ENCODE data around the gene CACNG1.

The CACNG1 gene

GRCh38 chr17:67025216-67025792 lies 19.1 kb upstream of the CACNG1 start:
- TF ChIP-seq, protein P1, sequence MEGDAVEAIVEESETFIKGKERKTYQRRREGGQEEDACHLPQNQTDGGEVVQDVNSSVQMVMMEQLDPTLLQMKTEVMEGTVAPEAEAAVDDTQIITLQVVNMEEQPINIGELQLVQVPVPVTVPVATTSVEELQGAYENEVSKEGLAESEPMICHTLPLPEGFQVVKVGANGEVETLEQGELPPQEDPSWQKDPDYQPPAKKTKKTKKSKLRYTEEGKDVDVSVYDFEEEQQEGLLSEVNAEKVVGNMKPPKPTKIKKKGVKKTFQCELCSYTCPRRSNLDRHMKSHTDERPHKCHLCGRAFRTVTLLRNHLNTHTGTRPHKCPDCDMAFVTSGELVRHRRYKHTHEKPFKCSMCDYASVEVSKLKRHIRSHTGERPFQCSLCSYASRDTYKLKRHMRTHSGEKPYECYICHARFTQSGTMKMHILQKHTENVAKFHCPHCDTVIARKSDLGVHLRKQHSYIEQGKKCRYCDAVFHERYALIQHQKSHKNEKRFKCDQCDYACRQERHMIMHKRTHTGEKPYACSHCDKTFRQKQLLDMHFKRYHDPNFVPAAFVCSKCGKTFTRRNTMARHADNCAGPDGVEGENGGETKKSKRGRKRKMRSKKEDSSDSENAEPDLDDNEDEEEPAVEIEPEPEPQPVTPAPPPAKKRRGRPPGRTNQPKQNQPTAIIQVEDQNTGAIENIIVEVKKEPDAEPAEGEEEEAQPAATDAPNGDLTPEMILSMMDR (IDR thresholded peaks at IDR 0.05; ENCODE audit: low read depth, low read length), result no peak
- DNase-seq (ENCODE audit: extremely low read depth, low read depth), result no peak

DNA sequence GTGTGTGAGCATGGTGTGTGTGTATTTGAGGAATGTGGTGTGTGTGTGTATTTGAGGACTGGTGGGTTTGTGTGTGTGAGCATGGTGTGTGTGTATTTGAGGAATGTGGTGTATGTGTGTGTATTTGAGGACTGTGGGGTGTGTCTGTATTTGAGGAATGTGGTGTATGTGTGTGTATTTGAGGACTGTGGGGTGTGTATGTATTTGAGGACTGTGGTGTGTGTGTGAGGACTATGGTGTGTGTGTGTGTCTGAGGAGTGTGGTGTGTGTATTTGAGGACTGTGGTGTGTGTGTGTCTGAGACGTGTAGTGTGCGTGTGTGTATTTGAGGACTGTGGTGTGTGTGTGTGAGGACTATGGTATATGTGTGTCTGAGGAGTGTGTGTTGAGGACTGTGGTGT lies 18.0 kb upstream of the CACNG1 start:
- no peak for DNase-seq (ENCODE audit: extremely low read depth, low read depth)
- TF ChIP-seq, protein P1 (IDR thresholded peaks at IDR 0.05; ENCODE audit: low read depth, low read length), result no peak

GRCh38 chr17:67027031-67027628 lies 17.2 kb upstream of the CACNG1 start:
- DNase-seq (ENCODE audit: extremely low read depth, low read depth), result no peak
- TF ChIP-seq, protein P1 (IDR thresholded peaks at IDR 0.05; ENCODE audit: low read depth, low read length), result no peak

DNA sequence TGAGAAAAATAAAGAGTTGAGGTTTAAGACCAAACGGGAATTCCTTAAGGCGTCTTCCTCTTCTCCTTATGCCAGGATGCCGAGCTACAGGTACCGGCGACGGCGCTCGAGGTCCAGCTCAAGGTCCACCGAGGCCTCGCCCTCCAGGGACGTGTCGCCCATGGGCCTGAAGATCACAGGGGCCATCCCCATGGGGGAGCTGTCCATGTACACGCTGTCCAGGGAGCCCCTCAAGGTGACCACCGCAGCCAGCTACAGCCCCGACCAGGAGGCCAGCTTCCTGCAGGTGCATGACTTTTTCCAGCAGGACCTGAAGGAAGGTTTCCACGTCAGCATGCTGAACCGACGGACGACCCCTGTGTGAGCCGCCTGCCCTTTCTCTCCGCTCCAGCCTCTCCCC lies 13.7 kb upstream of the CACNG1 start:
- DNase-seq (ENCODE audit: extremely low read depth, low read depth), result no peak
- TF ChIP-seq, protein P1 (IDR thresholded peaks at IDR 0.05; ENCODE audit: low read depth, low read length), result no peak

- TF ChIP-seq, protein P1 (IDR thresholded peaks at IDR 0.05; ENCODE audit: low read depth, low read length), result no peak
- DNase-seq (ENCODE audit: extremely low read depth, low read depth), result no peak
Observed at GRCh38 chr17:67032382-67032781, 12.0 kb upstream of the CACNG1 start.

GRCh38 chr17:67032985-67033384 lies 11.4 kb upstream of the CACNG1 start:
- no peak for DNase-seq (ENCODE audit: extremely low read depth, low read depth)
- TF ChIP-seq, protein P1 (IDR thresholded peaks at IDR 0.05; ENCODE audit: low read depth, low read length), result no peak

DNA sequence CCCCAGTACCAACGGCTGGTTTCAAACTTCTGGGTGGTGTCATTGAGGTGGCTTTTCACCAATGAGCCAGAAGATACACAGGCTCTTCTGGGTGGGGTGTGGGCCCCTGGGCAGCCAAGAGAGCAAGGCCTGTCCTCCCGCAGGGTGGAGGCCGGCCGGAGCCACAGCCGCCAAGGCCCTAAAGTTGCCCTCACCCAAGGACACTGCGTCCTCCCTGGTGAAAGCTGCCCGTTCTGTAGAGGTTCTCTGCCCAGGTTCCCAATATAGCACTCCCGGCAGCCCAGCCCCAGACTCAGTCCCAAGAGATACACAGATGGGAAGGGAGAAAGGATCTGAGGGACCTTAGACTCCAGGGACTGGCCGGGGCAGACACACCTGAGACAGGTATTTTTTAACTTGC lies 10.7 kb upstream of the CACNG1 start:
- TF ChIP-seq, protein P1 (IDR thresholded peaks at IDR 0.05; ENCODE audit: low read depth, low read length), result no peak
- no peak for DNase-seq (ENCODE audit: extremely low read depth, low read depth)

Data from AG09319 (cell line).